BJ (cell line): ENCODE results near the gene NFIX. TPM values are rescaled to one million over a fixed set of nuclear protein-coding genes. Genes with fewer than 3 reads are reported as not detected.

ENCODE experiments used
- CTCF ChIA-PET: fragments of 350-600 bp; formaldehyde crosslinking; extraction: SDS; loops from one replicate; lab custom pipeline; 2021; ENCODE audit warnings: antibody characterized with exemption, inconsistent platforms; lab: Yijun Ruan, JAX
- POLR2A ChIA-PET: fragments of 300-600 bp; sonication (Branson Sonifier 250); formaldehyde crosslinking; extraction: SDS; loops from one replicate; lab custom pipeline; 2021; ENCODE audit warnings: antibody characterized with exemption; lab: Charles Lee
- DNase-seq: peaks from one replicate; pipeline ENCODE4 v3.0.0-alpha.2; 2011; ENCODE audit warnings: low read depth
- H3K27me3 ChIP-seq: 2 replicates; pipeline ENCODE4 v1.6.0; 2011; ENCODE audit warnings: low read length; ENCODE audit not compliant: control insufficient read depth, insufficient read depth
- H3K36me3 ChIP-seq: 2 replicates; pipeline ENCODE4 v1.5.1; 2011; ENCODE audit warnings: low read length; ENCODE audit not compliant: control insufficient read depth, insufficient read depth
- H3K4me3 ChIP-seq: 2 replicates; pipeline ENCODE4 v1.5.1; 2011; ENCODE audit warnings: low read depth, mild to moderate bottlenecking, control low read depth, low read length
- CTCF ChIP-seq: IDR thresholded peaks from 2 replicates; pipeline ENCODE4 v1.5.1; 2011; ENCODE audit warnings: low read depth, mild to moderate bottlenecking, control low read depth, inconsistent platforms, low read length, moderate library complexity; ENCODE audit not compliant: insufficient read depth
- polyA plus RNA-seq: library from polyadenylated mRNA; depleted of rRNA; stranded (reverse); fragments of >200 nt; gene quantifications from 2 replicates; pipeline ENCODE4 v1.2.3, GENCODE V29; 2011

NFIX gene
- polyA plus RNA-seq, 1 experiment = 29.4 TPM

- Histone ChIP-seq H3K36me3 (peaks cover 20% of the 10 kb centered on the region), H3K27me3 (no peaks in the 10 kb centered on the region), H3K4me3 (no peak overlapping the region)
- CTCF ChIA-PET = interaction anchor here (1.0 to 8.2 kb wide), 5 partner anchors 28 to 124 kb away, joined by 5 to 139 read pairs (median 68); no protein-coding TSS in a partner anchor
- no peak for DNase-seq
- POLR2A ChIA-PET = no interaction called here
- TF ChIP-seq CTCF = peak; percentile 43
Observed at GRCh38 chr19:13089139-13089856, 94.0 kb downstream of the NFIX start.

GRCh38 chr19:13089857-13090507 is 94.7 kb downstream of the NFIX start:
- ChIA-PET CTCF (interaction anchor here (1.0 to 8.2 kb wide), 6 partner anchors 11 to 125 kb away, joined by 5 to 139 read pairs (median 43); no protein-coding TSS in a partner anchor), POLR2A (no interaction called here)
- Histone ChIP-seq H3K36me3 (peaks cover 23% of the 10 kb centered on the region), H3K4me3 (no peak overlapping the region), H3K27me3 (no peaks in the 10 kb centered on the region)
- DNase-seq = no peak
- no peak for TF ChIP-seq CTCF

GRCh38 chr19:13090511-13091231 is 95.4 kb downstream of the NFIX start:
- Histone ChIP-seq H3K4me3 (no peak overlapping the region), H3K36me3 (peaks cover 23% of the 10 kb centered on the region), H3K27me3 (no peaks in the 10 kb centered on the region)
- no peak for DNase-seq
- CTCF ChIA-PET = interaction anchor here (1.3 to 8.2 kb wide), 8 partner anchors 11 to 126 kb away, joined by 3 to 139 read pairs (median 43); no protein-coding TSS in a partner anchor
- TF ChIP-seq CTCF = no peak
- POLR2A ChIA-PET = interaction anchor here (0.6 to 0.8 kb wide), 2 partner anchors 39 to 157 kb away, joined by 3 read pairs; partner anchors contain the start of gene FARSA

- Histone ChIP-seq H3K36me3 (peaks cover 24% of the 10 kb centered on the region), H3K27me3 (no peaks in the 10 kb centered on the region), H3K4me3 (no peak overlapping the region)
- peak; percentile 20; the same call in 1 of the 2 replicates for TF ChIP-seq CTCF
- CTCF ChIA-PET = interaction anchor here (0.9 to 8.2 kb wide), 11 partner anchors 9 to 127 kb away, joined by 3 to 139 read pairs (median 7); no protein-coding TSS in a partner anchor
- POLR2A ChIA-PET = interaction anchor here (0.6 to 0.8 kb wide), 4 partner anchors 20 to 1745 kb away, joined by 3 to 12 read pairs (median 4); partner anchors contain the start of genes CCDC159 and FARSA
- peak; percentile 74 for DNase-seq
Observed at GRCh38 chr19:13091400-13092157, 96.3 kb downstream of the NFIX start.
